T-helper 1 cell treated with Interleukin-12 subunit alpha and Interleukin-12 subunit beta and Interleukin-4 antibody, amounts not matched to agents 30 μg/mL and 1 μg/mL, for 36 hours (primary cell): Measurements from ENCODE around the gene AUTS2.

Source experiments
- H3K27ac Mint-ChIP-seq: one replicate; pipeline ENCODE4 v1.8.0; 2021; ENCODE audit warnings: mild to moderate bottlenecking, mixed read lengths
- H3K27me3 Mint-ChIP-seq: one replicate; pipeline ENCODE4 v1.8.0; 2021; ENCODE audit warnings: low read depth, mixed read lengths
- H3K36me3 Mint-ChIP-seq: one replicate; pipeline ENCODE4 v1.8.0; 2021; ENCODE audit warnings: low read depth, mixed read lengths
- H3K4me1 Mint-ChIP-seq: one replicate; pipeline ENCODE4 v1.8.0; 2021; ENCODE audit warnings: low read depth, mixed read lengths
- H3K4me3 Mint-ChIP-seq: one replicate; pipeline ENCODE4 v1.8.0; 2021; ENCODE audit warnings: mild to moderate bottlenecking, moderate library complexity, mixed read lengths
- H3K9me3 Mint-ChIP-seq: one replicate; pipeline ENCODE4 v1.8.0; 2021; ENCODE audit warnings: mixed read lengths

The AUTS2 gene

DNA sequence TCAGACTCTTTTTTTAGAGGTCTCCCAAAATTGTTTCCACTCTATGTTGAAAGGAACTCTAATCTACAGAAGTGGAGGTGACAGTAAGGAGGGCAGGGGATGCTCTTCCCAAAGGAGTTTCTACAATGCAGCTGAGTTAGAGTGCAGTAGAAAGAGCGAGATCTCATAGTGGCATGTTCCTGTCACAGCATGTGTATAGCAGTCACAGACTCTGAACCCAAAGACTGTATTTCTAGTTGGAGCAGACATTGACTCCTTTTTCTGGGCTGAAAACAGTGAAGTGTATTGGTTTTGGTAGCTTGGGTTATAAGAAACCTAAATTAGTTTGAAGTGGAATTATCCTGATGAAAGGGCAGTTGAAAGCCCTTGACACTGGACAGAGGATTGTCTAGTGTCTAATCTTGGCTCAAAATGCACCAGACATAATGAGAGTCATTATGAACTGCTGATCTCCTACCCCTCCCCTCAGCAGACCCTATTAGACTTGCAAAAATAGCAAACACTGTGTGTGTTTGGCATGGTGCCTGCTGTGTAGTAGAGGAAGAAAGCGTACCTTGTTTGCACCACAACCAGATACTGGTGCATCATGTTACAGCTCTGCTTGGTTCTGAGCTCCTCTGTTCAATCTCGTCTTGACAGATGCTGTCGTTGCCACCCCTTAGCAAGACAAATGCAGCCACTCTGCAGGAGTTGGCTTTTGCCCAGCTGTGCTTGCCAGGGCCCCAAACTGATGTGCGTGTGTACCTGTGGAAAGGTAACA lies 336.0 kb downstream of the AUTS2 start:
- H3K27ac Mint-ChIP-seq: no peak overlapping the region
- no peaks in the 10 kb centered on the region for H3K27me3 Mint-ChIP-seq
- H3K9me3 Mint-ChIP-seq: no peaks in the 10 kb centered on the region
- H3K4me1 Mint-ChIP-seq: no peaks in the 10 kb centered on the region
- no peaks in the 10 kb centered on the region for H3K36me3 Mint-ChIP-seq
- no peak overlapping the region for H3K4me3 Mint-ChIP-seq

DNA sequence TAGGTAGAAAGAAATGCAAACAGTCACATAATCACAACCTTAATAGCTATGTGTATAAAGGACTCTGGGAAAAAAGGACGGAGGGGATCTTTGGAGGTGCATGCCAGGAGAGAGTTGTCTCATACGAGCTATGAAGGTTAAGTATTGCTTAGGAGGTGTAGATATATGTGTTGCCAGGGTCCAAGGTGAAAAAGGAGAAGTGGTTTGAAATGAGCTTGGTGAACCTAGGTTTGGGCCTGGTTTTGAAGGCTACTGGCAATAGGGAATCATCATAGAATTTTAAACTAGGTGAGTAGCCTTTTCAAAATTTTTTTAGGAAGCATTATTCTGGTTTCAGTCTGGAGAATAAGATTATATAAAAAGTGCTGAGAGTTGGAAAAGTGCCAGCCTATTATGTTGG lies 336.8 kb downstream of the AUTS2 start:
- H3K27ac Mint-ChIP-seq: no peak overlapping the region
- no peaks in the 10 kb centered on the region for H3K9me3 Mint-ChIP-seq
- H3K4me1 Mint-ChIP-seq: no peaks in the 10 kb centered on the region
- H3K4me3 Mint-ChIP-seq: no peak overlapping the region
- no peaks in the 10 kb centered on the region for H3K36me3 Mint-ChIP-seq
- H3K27me3 Mint-ChIP-seq: no peaks in the 10 kb centered on the region

DNA sequence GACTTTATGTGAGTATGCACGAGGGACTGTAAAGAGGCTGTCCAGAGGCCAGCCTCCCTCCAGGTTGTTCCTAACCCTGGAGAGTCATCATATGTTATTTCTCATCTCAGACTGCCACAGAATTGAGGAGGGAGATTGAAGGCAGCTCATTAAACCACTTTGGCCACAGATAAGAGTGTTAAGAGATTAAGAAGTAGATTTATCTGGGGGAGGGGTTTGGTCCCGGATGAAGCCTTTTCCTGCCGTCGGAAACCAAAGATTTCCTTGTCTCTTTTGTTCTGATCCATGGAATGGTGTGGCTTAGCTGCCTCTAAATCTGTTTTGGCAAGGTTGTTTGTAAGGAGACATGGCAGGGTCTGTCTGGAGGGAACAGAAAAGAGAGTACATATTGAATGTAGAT lies 338.8 kb downstream of the AUTS2 start:
- no peaks in the 10 kb centered on the region for H3K36me3 Mint-ChIP-seq
- no peaks in the 10 kb centered on the region for H3K9me3 Mint-ChIP-seq
- no peak overlapping the region for H3K4me3 Mint-ChIP-seq
- no peaks in the 10 kb centered on the region for H3K27me3 Mint-ChIP-seq
- H3K27ac Mint-ChIP-seq: no peak overlapping the region
- H3K4me1 Mint-ChIP-seq: peaks cover 5% of the 10 kb centered on the region

DNA sequence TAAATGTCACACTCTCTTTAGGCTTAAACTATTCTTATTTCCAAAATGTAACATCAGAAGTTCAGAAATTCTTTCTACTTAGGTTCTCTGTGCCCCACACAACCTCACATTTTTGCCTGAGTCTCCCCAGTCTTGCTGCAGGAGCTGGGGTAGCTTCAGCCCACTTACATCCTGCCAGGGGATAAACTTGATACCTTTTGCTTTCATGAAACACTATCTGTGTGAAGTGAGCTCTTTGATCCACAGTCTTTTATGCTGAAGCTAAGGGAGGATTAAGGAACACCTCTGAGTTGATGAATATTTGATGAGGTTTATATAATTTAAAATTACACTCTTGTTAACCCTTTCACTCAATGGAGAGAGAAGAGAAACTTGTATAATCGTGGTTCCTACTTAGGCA lies 341.0 kb downstream of the AUTS2 start:
- no peak overlapping the region for H3K27ac Mint-ChIP-seq
- H3K36me3 Mint-ChIP-seq: no peaks in the 10 kb centered on the region
- no peak overlapping the region for H3K4me3 Mint-ChIP-seq
- no peaks in the 10 kb centered on the region for H3K9me3 Mint-ChIP-seq
- H3K4me1 Mint-ChIP-seq: peaks cover 5% of the 10 kb centered on the region
- no peaks in the 10 kb centered on the region for H3K27me3 Mint-ChIP-seq

DNA sequence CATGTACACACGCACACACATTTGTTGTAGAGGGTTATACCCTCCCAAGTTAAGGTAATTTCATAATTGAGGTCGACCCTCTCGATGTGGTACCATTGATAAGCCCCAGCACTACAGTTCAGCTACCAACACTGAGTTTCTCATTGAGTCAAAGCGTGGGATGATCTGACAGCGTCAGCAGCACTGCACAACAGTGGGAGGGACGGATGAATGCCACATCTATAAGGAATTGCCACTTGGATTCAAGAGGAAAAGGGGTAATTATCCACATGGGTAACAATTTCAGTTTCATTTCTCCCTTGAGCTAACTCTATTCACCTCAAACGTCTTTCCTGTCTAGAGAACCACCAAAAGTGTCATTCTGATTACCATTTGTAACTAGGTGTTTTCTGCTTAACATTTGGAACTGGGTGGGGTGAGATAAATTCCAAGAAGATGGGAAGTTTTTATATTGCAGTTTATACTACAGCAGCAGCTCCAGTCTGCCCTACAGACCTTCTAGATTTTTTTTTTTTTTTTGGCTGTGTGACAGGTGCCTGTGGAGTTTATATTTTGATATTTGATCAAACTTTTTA lies 342.9 kb downstream of the AUTS2 start:
- H3K36me3 Mint-ChIP-seq: no peaks in the 10 kb centered on the region

DNA sequence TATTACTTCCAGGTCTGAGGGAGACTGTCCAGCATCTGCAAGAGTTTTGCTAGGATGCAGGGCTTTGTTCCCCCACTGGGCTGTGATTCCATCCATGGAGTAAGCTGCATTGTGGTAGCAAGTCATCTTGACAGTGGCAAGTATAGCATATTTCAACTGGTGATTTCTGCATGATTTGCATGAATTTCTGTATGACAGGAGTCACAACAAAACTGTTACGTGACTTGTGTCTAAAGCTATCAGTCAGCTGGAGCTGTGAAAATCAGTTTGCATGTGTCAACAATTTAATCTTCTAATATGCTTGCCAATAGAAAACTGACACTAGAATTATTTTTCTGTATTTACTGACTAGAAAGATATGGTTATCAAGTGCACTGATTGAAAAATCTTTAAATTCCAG lies 344.3 kb downstream of the AUTS2 start:
- H3K4me3 Mint-ChIP-seq: no peak overlapping the region
- H3K4me1 Mint-ChIP-seq: peaks cover 5% of the 10 kb centered on the region
- H3K36me3 Mint-ChIP-seq: no peaks in the 10 kb centered on the region
- no peak overlapping the region for H3K27ac Mint-ChIP-seq
- H3K27me3 Mint-ChIP-seq: no peaks in the 10 kb centered on the region
- no peaks in the 10 kb centered on the region for H3K9me3 Mint-ChIP-seq

More for the DNA sequence above, 342.9 kb downstream of the AUTS2 start:
- no peaks in the 10 kb centered on the region for H3K27me3 Mint-ChIP-seq
- peaks cover 5% of the 10 kb centered on the region for H3K4me1 Mint-ChIP-seq
- no peaks in the 10 kb centered on the region for H3K9me3 Mint-ChIP-seq
- H3K27ac Mint-ChIP-seq: no peak overlapping the region
- H3K4me3 Mint-ChIP-seq: no peak overlapping the region

DNA sequence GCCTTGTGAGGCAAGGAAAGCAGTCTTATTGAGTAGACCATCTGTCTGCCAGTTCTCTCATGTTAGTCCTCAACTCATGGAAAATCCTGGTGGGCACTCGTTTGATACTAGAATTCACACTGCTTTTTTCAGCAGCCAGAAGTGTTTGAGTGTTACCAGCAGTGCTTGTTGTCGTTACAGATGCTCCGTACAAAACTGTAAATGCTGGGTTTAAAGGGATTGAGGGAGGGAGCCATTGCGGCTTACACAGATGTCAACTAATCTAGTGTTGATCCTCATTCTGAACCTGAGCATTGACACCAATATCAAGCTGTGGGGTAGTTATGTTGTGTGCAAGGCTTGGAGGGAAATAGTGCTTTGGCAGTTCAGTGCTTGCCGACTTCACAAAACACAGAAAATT lies 348.6 kb downstream of the AUTS2 start:
- no peaks in the 10 kb centered on the region for H3K36me3 Mint-ChIP-seq
- no peak overlapping the region for H3K27ac Mint-ChIP-seq
- H3K4me3 Mint-ChIP-seq: no peak overlapping the region
- H3K9me3 Mint-ChIP-seq: no peaks in the 10 kb centered on the region
- no peaks in the 10 kb centered on the region for H3K4me1 Mint-ChIP-seq
- no peaks in the 10 kb centered on the region for H3K27me3 Mint-ChIP-seq

DNA sequence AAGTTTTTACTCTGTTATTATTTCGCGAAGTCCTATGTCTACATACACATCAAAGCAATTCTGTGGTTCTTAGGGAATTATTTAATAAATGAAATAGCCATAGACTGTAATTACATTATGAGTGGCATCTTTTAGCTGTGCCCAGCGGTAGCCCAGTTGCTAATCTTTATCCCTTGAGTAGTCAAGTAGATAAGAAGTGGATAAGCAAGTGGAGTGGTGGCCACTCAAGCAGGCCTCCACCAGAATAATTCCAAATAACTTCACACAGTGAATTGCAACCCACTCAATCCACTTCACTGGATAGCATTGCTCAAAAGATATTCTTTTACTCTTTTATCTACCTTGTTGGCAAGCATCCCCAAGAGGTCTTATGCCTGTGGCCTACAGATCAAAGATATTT lies 349.7 kb downstream of the AUTS2 start:
- Mint-ChIP-seq H3K36me3 (no peaks in the 10 kb centered on the region), H3K27me3 (no peaks in the 10 kb centered on the region), H3K27ac (no peak overlapping the region), H3K4me3 (no peak overlapping the region), H3K4me1 (no peaks in the 10 kb centered on the region), H3K9me3 (no peaks in the 10 kb centered on the region)

DNA sequence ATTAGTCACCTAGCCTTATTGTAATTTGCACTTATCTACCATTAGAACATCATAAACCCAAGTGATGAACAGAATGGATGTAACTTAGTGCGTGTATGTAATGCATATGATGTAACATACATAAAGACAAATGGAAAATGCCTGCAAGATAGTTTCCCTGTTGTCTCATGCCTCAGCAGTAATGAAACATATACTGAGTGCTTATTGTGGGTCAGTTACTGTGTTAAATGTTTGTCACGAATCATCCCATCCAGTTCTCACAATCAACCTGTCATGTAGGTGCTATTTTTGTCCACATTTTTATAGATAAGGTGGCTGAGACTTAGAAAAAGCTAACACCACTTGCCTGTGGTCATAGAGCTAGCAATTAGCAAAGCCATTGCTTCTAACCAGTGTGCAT lies 350.8 kb downstream of the AUTS2 start:
- no peaks in the 10 kb centered on the region for H3K4me1 Mint-ChIP-seq
- H3K4me3 Mint-ChIP-seq: no peak overlapping the region
- no peaks in the 10 kb centered on the region for H3K27me3 Mint-ChIP-seq
- no peaks in the 10 kb centered on the region for H3K9me3 Mint-ChIP-seq
- no peaks in the 10 kb centered on the region for H3K36me3 Mint-ChIP-seq
- H3K27ac Mint-ChIP-seq: no peak overlapping the region

DNA sequence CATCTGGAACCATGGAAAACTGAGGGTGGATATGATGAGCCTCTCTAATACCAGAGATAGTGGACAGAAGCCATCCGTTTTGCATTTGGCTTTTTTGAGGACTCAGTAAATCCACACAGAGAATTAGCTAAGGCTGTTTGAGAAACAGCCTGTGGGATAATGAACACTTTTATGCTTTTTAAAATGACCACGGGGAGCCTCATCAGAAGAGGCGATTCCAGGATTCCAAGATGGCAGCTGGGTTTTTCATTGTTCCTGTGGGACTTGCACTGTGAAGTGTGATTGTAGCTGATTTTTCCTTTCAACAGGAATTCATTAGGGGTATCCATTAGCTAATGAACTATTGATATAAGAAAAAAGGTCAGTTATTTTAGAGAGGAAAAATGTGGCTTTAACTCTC lies 353.2 kb downstream of the AUTS2 start:
- Mint-ChIP-seq H3K4me1 (no peaks in the 10 kb centered on the region), H3K36me3 (no peaks in the 10 kb centered on the region), H3K4me3 (no peak overlapping the region), H3K9me3 (no peaks in the 10 kb centered on the region), H3K27ac (no peak overlapping the region), H3K27me3 (no peaks in the 10 kb centered on the region)

DNA sequence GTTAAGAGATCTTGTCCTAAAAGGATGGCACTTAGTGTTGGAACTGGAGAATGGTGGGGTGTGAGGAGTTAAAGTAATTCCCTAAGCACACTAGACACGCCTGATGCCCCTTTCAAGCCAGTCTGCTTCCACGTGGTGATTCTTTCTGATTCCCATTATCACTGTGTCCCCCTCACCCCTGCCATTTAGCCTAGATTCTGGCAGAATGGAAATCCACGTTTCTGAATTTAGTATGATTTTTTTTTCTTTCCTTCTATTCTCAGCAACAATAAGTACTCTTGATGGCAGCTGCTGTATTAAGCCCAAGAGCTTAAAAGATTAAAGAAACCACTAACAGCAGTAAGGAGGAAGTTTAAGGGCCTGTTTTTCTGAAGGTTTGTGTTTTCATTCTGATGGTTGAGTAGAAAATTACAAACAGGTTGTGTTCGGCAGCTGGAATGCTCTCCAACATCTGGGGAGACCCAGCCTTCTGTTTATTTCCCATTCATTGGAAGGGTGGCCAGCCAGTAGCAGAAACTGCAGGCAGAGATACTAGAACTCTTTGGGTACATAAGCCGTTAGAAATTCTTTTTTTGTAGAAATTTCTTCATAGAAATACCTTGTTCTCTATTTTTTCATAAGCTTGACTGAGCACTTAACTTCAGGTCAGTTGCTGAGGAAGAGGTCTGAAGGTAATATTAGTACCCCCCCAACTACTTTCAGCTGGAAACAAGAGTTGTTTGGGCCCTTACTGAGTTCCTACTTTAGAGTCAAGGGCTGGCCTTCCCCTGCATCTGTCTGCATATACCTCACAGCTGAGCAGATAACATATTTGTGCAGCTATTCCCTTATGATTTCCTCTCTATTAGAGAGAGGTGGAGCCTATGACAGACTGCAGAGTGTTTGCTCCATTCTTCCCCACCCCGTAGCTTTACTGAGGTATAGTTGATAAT lies 355.1 kb downstream of the AUTS2 start:
- H3K9me3 Mint-ChIP-seq: no peaks in the 10 kb centered on the region
- no peaks in the 10 kb centered on the region for H3K4me1 Mint-ChIP-seq
- H3K4me3 Mint-ChIP-seq: no peak overlapping the region
- no peaks in the 10 kb centered on the region for H3K27me3 Mint-ChIP-seq
- no peak overlapping the region for H3K27ac Mint-ChIP-seq
- H3K36me3 Mint-ChIP-seq: no peaks in the 10 kb centered on the region

DNA sequence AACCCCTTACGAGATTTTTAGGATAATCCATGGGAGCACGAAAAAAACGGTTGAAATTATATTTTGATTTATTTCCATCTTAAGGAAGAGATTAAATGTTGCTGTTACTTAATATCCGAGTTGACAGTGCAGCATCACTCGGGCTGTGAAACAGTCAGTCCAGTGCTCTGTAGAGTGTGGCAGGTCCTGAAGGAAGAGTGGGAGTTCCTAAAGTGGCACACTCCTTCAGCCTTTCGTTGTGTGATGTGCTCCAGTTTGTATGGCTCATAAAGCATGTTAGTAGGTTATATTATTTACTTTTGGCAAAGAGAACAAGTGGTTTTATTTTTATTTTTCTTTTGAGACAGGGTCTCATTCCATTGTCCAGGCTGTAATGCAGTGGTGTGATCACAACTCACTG lies 358.3 kb downstream of the AUTS2 start:
- Mint-ChIP-seq H3K4me3 (no peak overlapping the region), H3K36me3 (no peaks in the 10 kb centered on the region), H3K27ac (no peak overlapping the region), H3K9me3 (no peaks in the 10 kb centered on the region), H3K27me3 (no peaks in the 10 kb centered on the region), H3K4me1 (no peaks in the 10 kb centered on the region)

DNA sequence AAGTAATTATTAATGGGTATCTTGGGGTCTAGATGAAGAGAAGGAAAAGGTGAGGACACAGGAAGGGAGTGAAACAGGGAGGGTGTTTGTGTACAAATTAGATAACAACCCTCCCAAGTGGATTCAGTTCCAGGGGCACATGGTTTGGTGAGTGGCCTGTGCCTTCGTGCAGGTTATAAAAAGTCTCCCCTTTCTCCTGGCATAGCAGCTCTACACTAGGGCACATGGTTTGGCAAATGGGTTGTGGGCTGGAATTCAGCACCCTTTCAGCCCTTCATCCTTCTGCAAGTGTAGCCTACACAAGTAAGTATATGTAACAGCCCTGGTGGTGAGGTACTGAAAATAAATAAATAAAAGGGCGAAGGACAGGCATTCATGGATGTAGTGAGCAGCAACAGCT lies 359.4 kb downstream of the AUTS2 start:
- Mint-ChIP-seq H3K36me3 (no peaks in the 10 kb centered on the region), H3K27me3 (no peaks in the 10 kb centered on the region), H3K4me3 (no peak overlapping the region), H3K4me1 (peaks cover 3% of the 10 kb centered on the region), H3K9me3 (no peaks in the 10 kb centered on the region), H3K27ac (no peak overlapping the region)

DNA sequence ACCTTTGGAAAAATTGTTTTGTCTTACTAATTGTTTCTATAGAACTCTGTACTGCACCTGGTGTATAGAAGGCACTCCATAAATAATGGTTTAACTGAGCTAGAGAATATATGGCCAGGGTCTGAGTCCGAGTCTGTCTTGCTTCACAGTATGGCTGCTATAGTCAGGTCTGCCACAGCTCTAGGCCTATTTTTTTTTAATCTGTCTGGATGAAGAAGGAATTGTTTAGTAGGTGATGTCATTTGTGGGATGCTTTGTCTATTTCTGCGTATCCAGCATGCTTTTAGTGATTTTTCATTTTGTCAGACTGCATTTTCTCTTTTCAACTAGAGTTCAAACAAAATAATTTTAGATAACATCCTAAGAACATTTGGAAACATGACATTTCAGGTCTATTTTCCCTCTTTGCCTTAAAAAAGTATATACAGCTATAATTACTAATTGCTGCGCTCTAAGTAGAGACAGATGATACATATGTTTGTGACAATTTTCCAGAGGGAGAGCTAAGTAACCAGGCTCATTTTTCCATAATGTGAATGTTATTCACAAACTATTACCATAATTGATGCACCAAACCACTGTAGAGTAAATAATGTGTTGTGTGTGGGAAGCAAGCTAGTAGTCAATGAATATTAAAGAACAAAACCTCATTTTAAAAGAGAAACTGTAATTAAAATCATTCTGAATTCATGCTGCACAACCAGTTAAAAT lies 361.7 kb downstream of the AUTS2 start:
- no peak overlapping the region for H3K27ac Mint-ChIP-seq
- no peak overlapping the region for H3K4me3 Mint-ChIP-seq
- no peaks in the 10 kb centered on the region for H3K27me3 Mint-ChIP-seq
- H3K9me3 Mint-ChIP-seq: no peaks in the 10 kb centered on the region
- no peaks in the 10 kb centered on the region for H3K36me3 Mint-ChIP-seq
- H3K4me1 Mint-ChIP-seq: peaks cover 3% of the 10 kb centered on the region
